ENCODE measurements around the gene PMAIP1.

DNA sequence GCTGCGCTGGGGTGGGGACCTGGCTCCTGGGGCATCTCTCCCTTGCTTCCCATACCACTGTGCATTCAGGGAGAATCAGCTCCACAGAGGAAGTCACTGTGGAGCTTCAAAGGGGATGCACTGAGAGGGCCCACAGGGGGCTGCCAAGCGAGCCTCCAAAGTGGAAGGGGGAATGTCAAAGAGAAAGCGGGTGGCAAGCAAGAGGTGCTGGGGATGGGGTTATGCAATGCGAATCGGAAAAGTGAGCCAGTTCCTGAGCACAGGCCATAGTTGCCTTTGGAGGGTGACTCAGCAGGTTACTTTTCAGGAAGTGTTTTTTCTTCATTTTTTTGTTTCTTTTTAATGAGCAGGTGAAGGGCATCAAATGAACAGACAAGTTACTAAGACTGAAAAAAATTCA, 17.6 kb downstream of the PMAIP1 start:
- TF ChIP-seq, protein P1, sequence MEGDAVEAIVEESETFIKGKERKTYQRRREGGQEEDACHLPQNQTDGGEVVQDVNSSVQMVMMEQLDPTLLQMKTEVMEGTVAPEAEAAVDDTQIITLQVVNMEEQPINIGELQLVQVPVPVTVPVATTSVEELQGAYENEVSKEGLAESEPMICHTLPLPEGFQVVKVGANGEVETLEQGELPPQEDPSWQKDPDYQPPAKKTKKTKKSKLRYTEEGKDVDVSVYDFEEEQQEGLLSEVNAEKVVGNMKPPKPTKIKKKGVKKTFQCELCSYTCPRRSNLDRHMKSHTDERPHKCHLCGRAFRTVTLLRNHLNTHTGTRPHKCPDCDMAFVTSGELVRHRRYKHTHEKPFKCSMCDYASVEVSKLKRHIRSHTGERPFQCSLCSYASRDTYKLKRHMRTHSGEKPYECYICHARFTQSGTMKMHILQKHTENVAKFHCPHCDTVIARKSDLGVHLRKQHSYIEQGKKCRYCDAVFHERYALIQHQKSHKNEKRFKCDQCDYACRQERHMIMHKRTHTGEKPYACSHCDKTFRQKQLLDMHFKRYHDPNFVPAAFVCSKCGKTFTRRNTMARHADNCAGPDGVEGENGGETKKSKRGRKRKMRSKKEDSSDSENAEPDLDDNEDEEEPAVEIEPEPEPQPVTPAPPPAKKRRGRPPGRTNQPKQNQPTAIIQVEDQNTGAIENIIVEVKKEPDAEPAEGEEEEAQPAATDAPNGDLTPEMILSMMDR (IDR thresholded peaks at IDR 0.05): no peak
- no peak for TF ChIP-seq POLR2A (IDR thresholded peaks at IDR 0.05)

All from heart left ventricle (tissue), 13 donors.